Ishikawa (cell line): Measurements from ENCODE around the gene MAGI1.

Experiments used
- CEBPB ChIP-seq: IDR thresholded peaks from 2 replicates; pipeline ENCODE4 v1.6.1; 2012
- EP300 ChIP-seq: IDR thresholded peaks from 2 replicates; pipeline ENCODE4 v1.6.1; 2012; ENCODE audit warnings: borderline replicate concordance
- FOXM1 ChIP-seq: IDR thresholded peaks from 2 replicates; pipeline ENCODE4 v1.6.1; 2012; ENCODE audit warnings: low read depth, borderline replicate concordance
- MAX ChIP-seq: IDR thresholded peaks from 2 replicates; pipeline ENCODE4 v1.6.1; 2012
- NFIC ChIP-seq: IDR thresholded peaks from 2 replicates; pipeline ENCODE4 v1.6.1; 2012
- RAD21 ChIP-seq: IDR thresholded peaks from 2 replicates; pipeline ENCODE4 v1.6.1; 2012; ENCODE audit warnings: low read depth
- REST ChIP-seq: IDR thresholded peaks from 2 replicates; pipeline ENCODE4 v1.6.1; 2012; ENCODE audit warnings: low read depth, mild to moderate bottlenecking
- TAF1 ChIP-seq: IDR thresholded peaks from 2 replicates; pipeline ENCODE4 v1.6.1; 2012; ENCODE audit warnings: low read depth, mild to moderate bottlenecking
- TCF12 ChIP-seq: IDR thresholded peaks from 2 replicates; pipeline ENCODE4 v1.6.1; 2012; ENCODE audit warnings: low read depth
- TEAD4 ChIP-seq: IDR thresholded peaks from 2 replicates; pipeline ENCODE4 v1.6.1; 2012
- USF1 ChIP-seq: IDR thresholded peaks from 2 replicates; pipeline ENCODE4 v1.6.1; 2012
- YY1 ChIP-seq: IDR thresholded peaks from 2 replicates; pipeline ENCODE4 v1.6.1; 2012; ENCODE audit warnings: low read depth
- ZBTB7A ChIP-seq: IDR thresholded peaks from 2 replicates; pipeline ENCODE4 v1.6.1; 2012; ENCODE audit warnings: low read depth

DNA sequence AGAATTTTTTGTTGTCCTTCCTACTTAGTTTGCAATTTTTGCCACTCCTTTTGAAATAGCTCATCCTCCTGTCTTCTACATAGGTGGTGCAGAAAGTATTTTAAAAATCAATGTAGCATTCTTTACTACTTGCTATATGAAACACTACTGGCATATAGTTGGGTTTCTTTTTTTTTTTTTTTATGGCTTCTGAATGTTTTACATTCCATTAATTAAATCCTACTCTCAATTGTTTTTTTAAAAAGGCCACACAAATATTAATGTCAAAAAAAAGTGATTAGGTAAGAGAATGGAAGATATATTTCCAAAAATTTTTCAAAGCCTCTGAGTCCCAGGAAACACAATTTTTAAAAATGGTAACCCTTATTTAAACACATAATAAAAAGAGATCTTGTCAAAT is 262.6 kb downstream of the MAGI1 start:
- no peak for TF ChIP-seq MAX
- TF ChIP-seq CEBPB: no peak
- TF ChIP-seq EP300: no peak
- no peak for TF ChIP-seq TEAD4
- no peak for TF ChIP-seq FOXM1
- no peak for TF ChIP-seq ZBTB7A
- TF ChIP-seq REST: no peak
- no peak for TF ChIP-seq YY1
- TF ChIP-seq NFIC: no peak
- no peak for TF ChIP-seq RAD21
- TF ChIP-seq USF1: no peak
- no peak for TF ChIP-seq TCF12
- TF ChIP-seq TAF1: no peak
